HG02571 (cell line): ENCODE measurements around the gene MNAT1.

Experiments used
- ATAC-seq: cut with Tn5 transposase; IDR thresholded peaks from one replicate; pipeline ENCODE4 v1.9.1; 2021; ENCODE audit warnings: mild to moderate bottlenecking, moderate library complexity; ENCODE audit not compliant: unreplicated experiment

The MNAT1 gene

DNA sequence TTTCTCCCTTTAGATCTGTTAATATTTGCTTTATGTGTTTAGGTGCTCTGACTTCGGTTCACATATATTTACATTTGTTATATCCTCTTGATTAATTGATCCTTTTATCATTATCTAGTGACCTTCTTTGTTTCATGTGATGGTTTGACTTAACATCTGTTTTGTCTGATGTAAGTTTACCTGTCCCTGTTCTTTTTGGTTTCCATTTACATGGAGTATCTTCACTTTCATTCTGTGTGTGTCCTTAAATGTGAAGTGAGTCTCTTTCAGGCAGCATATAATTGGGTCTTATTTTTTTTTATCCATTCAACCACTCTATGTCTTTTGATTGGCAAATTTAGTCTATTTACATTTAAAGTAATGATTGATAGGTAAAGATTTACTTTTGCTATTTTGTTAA is 222.1 kb downstream of the MNAT1 start:
- no peak for ATAC-seq

DNA sequence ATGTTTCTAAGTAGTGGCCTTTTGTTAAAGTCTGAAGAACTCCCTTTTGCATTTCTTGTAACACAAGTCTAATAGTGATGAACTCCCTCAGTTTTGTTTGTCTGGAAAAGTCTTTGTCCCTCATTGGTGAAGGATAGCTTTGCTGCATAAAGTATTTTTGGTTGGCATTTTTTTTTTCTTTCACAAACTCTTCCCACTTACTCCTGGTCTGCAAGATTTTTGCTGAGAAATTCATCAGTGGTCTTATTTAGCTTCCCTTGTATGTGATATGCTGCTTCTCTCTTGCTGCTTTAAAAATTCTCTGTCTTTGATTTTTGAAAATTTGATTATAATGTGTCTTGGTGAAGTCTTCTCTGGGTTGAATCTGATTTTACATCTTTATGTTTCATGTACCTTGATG is 223.6 kb downstream of the MNAT1 start:
- ATAC-seq, result no peak

DNA sequence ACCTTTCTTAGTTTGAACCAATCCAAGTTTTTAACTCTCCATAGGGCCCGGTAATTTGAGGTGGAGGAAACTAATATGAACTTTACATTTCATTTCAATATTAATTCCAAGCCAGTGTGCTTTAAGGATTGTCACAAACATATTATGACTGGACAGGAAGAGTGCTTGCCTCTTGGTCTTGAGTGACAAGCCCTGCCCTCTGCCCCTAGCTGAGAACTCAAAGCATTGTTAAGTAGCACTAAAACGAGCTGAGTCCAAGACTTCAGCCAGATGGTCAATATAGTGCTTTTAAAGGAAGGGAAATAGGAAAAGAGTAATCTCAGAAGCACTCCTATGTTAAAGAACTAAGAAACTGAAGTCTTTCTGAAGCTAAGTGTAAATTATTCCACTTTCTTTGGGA is 229.2 kb downstream of the MNAT1 start:
- no peak for ATAC-seq

DNA sequence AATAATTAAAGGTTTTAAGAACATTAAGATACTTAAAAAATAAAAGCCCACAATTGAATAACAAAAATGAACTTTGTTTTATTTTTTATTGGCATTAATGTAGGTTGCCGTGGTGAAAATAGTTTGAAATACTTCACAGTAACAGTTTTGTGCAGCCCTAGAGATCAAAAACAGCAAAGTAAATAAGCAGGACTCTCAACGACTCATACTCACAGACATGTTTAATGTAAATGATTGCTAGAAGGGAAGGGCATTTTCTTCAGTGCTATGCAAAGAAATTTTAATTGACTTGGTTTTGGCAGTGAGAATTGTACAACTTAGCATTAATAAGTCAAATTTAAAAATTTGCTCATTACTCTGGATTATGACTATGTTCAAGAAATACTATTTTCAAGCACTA is 230.3 kb downstream of the MNAT1 start:
- ATAC-seq, result no peak

DNA sequence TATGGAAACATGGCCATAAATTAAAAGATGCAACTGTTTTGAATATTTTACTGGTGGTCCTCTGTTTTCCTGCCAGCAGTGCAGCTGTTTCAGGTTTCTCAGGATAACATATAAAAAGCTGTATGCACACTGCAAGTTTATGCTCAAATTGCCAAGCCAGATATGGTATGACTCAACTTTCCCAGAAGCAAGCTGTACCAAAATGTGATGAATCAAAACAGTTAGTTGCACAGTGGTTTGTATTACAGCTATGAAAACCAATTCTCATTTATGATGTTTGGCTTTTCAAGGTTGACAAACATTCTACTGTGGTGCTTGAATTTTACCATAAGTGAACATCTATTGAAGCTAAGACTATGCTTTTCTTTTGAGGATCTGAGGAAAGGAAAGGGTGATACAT is 230.8 kb downstream of the MNAT1 start:
- ATAC-seq, result no peak

DNA sequence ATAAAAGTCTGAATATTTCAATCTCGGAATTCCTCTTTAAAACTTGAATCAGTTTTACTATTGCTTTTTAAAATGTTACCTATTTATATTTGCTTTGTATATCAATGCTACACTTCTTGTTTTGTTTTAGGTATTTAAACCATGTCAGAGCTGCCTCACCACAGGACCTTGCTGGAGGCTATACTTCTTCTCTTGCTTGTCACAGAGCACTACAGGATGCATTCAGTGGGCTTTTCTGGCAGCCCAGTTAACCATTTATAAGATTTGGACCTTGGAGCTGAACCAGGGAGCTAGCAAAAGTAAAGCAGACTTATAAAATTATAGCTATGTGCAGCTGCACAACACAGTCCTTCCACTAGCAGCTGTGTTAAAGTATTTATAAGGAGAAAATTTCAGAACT is 233.5 kb downstream of the MNAT1 start:
- ATAC-seq, result no peak

DNA sequence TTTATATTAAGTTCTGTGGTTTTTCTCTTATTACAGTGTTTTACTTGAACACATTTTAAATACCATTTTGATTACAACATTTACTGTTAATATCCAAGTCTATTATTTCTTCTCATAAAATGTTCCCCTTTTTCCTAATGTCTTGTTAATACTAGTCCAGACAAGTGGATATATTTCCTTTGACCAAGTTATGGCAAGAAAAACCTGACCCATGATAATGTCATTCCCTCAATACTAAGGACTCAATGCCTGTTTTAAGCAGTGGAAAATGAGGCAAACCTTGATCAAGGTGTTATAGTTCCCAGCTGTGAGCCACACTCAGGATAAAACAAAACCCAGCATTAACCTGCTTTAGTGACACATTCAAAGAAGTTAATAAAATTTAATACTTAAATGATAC is 234.1 kb downstream of the MNAT1 start:
- no peak for ATAC-seq

DNA sequence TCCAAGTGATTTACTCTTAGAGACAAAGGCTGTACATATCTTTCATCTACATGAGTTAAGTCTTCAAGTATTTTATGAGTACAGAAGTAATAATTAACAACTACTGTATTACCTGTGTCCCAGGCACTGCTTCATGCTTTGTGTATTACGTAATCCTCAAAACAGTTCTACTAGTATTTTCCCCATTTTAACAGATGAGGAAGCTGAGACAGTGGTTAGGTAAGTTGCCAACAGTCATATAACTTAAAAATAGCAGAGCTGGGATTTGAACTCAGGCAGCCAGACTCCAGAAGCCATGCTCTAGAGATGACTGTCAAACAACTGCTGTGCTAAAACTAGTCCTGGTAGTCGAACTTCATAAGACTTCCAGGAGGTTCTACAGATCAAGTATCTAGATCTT is 235.6 kb downstream of the MNAT1 start:
- ATAC-seq, result no peak

DNA sequence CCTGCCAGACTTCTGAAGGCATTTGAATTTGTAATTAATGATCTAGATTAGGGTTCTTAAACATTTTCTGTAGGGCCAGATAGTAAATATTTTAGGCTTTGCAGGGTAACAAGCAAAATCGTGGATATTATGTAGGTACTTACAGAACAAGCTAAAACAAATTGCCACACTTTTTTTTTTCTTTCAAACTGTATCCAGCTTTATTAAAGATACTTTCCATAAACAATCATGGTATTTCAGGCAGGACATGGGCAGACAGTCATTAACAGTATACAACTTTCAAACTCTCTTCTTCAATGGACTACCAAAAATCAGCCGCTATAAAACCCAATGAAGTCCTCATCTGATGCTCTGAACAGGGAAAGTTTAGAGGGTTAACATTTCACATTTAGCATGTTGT is 236.7 kb downstream of the MNAT1 start:
- no peak for ATAC-seq

DNA sequence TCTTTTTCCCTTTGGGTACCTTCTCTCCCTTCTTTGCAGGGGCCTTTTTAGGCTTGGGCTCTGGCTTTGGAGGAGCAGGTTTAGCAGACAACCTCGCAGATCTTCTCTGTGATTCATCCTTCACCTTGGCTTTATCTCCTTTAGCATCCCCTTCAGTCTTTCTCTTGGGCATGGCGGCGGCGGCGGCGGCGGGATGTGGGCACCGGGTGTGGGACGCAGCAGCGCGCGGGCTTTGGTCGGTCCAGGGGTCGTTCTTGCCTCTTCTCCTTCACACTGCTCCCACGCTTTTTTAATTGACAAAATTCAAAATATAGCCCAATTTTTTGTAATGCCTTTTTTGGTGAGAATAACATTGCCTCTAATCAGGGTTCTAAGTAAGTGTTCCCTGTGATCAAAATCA is 237.7 kb downstream of the MNAT1 start:
- no peak for ATAC-seq

DNA sequence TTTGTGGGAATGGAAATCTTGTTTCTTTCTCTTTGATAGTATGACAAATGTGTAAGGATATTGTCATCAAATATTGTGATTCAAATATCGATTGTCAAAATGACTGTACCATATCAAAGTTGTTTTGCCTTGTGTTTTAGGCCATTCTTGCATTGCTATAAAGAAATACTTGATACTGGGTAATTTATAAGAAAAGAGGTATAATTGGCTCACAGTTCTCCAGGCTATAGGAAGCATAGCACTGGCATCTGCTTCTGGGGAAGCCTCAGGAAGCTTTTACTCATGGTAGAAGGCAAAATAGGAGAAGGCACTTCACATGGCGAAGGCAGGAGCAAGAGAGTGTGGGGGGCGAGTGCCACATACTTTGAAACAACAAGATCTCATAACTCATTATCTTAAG is 238.5 kb downstream of the MNAT1 start:
- no peak for ATAC-seq

DNA sequence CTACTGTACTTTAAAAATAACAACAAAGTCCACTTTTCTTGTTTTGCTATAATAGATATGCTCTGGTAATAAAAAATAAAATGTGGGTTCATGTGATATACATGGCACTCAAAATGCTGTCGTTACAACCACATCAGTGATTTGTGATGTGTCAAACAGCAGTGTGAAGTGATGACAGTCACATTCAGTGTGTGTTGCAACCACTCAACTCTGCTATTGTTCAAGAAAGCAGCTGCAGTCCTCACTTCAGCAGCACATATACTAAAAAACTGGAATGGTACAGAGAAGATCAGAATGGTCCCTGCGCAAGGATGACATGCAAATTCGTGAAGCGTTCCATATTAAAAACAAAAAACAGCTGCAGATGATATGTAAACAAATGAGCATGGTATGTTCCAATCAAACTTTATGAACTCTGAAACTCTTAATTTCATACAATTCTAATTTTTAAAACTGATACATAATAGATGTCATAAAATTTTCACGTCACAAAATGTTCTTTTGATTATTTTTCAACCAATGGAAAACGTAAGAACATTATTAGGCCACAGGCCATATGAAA is 239.6 kb downstream of the MNAT1 start:
- no peak for ATAC-seq

DNA sequence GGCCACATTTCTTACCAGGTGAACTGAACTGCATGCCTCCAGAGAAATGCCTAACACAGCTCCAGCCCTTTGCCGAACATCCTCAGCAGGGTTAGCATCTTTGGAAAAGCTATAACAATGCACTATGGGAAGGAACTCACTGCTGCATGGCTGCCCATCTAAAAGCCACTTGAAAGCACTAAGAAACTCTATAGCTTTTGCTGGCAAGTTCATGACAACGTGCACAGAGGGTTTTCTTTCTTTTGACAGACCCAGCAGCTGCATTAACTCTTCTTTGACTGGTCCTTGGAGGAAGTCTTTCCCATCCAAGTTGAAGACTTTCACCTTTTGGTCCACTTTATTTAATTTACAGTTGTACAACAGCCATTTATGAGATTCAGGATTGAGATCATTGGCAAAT is 241.0 kb downstream of the MNAT1 start:
- no peak for ATAC-seq

DNA sequence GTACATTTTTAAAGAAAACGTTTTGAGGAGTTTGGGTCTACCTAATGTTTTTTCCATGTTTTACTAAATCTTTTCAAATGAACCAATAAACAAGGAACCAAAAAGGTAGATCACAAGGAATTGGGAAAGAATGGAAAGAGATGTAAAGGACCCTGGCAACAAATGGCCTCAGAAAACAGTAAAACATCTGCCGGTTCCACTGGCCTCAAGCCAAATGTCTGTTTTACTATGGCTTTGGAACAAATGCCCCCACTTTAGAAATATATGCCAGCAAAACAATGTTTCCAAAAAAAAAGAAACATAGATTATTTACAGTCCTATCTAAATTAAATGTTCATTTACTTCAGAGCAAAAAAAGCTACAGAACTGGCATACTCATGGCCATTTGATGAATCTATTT is 243.3 kb downstream of the MNAT1 start:
- ATAC-seq, result no peak

DNA sequence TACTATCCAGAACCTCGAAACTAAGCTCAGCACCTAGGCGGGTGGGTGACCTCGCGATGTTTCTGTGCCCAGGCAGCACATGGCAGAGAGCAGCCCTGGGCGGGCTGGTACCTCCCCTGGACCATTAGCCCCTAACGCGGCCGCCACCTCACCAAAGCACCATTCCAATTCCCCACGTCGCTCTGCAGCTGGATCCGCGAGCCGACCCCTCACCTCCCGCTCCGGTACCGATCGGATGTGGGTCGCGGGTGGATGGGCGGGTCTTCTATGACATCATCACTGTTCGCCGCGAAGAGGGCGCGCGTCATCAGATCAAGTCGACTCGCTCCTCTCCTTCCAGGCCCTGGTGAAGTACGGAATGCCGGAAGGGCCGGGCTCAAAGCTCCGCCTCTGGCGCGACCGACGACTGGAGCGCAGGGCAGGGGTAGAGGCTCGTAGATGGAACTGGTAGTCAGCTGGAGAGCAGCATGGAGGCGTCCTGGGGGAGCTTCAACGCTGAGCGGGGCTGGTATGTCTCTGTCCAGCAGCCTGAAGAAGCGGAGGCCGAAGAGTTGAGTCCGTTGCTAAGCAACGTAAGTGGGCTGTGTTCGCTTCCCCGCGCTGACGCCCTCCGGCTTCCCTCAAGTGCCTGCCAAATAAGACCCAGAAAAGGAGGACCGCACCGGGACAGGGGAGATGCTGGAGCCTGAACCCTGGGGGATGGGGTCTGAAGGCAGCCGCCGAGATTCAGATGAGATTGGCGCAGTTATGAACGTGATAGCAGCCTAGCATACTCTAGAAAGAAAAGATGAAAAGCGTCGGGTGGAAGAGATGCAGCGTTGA is 246.5 kb downstream of the MNAT1 start, which contains the start of the genes SLC38A6 and TRMT5:
SLC38A6 (plus strand) TSS at position 435 of the 822 bp plus-strand sequence; CDS start at position 468, 33 bp downstream.
TRMT5 (minus strand) TSS at position 269 of the 822 bp plus-strand sequence; CDS start at position 163, 106 bp downstream.
- peak; percentile 84 for ATAC-seq

DNA sequence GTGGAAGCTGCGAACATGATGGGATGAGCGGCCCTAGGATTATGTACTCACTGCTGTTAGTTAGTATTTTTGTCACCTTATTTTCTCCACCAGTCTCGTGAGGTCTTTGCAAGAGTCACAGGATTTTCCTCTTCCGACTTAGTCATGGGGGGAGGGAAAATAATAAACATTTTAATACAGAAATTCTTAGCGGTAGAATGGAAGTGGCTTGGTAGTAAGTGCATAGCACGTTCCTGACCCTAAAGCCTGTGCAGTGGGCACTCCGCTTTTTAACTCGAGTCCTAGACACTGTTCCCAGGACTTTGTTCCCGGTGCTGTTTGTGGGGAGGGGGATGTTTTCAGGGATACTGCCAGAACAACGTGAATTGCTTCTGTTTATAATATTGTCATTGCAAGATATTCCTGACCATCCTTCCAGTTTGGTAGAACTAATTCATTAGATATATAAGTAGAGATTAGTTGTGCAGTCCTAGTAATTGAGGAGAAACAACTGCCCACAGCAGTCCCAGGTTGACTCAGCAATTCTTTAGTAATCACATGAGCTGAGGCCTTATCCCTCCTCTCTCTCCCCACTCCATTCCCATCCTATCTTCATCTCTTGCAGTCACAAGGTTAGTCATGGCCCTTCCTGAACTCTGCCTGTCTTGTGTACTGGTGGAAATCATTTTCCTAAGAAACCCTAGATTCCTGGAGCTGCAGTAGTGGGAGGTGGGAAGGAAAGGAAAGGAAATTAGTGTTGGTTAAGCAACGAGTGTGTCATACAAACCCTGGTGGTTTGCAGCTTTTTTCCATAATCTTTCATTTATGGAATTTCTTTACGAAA is 247.3 kb downstream of the MNAT1 start:
- ATAC-seq, result no peak

DNA sequence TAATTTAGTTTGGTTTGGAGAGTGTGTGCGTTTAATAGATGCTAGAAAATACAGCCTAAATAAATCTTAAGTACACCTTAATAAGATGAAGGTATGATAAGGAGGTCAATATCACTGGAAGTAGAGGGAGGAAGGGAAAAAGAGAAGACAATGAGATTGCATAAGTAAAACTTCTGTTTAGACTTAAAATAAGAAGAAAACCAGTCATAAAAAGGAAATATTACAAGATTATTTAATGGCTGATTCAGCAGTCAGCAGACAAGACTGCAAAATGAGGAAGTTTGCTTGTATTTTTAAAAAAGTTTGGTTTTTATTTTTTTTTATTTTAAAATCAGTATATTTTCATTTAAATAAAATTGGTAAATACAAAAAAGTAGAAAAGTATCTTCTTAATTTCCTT is 249.6 kb downstream of the MNAT1 start:
- no peak for ATAC-seq

DNA sequence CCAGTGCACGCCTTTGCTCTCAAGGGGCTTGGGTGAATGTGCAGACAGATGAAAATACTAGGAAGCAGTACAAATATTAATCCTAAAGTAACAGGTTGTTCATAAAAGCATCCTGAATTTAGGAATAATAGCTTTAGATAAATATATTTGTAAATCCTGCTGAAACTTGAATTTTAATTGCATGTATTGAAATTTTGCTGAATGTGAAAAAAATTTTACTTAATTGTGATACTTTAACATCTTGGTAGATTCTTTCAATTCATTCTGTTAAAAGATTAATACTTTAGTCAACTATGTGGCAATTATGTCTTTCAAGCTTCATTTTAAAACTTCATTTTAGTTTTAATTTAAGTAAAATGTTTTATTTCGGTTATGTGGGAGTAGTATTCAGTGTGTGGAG is 251.9 kb downstream of the MNAT1 start:
- no peak for ATAC-seq

DNA sequence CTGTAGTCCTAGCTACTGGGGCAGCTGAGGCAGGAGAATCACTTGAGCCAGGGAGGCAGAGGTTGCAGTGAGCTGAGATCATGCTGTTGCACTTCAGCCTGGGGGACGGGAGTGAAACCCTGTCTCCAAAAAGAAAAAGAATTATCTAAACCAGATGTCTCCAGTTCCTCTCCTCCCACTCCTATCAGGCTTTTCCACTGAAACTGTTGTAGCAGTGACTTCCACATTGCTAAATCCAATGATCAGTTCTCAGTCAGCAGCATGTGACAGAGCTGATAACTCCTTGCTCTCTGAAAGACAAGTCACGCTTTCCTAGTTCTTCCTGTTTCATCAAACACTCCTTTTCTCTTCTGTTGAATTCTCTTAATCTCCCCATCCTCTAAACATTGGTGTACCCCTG is 255.0 kb downstream of the MNAT1 start:
- no peak for ATAC-seq

DNA sequence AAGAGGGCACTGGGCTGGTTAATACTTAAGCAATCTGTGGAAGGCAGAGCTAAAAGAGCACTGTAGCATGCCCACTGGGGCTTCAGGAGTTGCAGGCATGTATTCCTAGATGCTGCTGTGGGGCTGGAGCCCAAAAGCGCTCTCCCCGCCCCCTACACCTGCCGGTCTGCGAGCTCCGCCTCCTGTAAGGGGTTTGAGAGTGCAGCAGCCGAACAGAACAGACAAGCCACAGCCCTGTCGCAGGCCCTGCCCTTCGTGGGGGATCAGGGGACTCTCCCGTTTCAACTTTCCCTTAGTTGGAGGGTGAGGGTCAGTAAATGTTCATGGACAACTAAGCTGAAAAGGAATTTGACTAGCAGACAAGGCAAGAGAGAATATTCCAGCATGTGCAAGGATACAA is 264.1 kb downstream of the MNAT1 start:
- no peak for ATAC-seq

DNA sequence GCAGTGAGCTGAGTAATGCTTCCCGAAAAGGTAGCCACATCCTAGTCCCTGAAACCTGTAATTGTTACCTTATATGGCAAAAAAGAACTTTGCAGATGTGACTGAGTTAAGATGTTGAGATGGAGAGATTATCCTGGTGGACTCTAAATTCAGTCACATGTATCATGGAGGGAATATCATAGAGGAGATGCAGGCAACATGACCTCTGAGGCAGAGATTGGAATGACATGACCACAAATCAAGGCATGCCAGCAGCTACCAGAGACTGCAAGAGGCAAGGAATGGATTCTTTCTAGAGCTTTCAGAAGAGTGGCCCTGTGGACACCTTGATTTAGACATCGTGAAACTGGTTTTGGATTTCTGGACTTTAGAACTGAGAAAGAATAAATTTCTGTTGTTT is 265.0 kb downstream of the MNAT1 start:
- ATAC-seq, result no peak

DNA sequence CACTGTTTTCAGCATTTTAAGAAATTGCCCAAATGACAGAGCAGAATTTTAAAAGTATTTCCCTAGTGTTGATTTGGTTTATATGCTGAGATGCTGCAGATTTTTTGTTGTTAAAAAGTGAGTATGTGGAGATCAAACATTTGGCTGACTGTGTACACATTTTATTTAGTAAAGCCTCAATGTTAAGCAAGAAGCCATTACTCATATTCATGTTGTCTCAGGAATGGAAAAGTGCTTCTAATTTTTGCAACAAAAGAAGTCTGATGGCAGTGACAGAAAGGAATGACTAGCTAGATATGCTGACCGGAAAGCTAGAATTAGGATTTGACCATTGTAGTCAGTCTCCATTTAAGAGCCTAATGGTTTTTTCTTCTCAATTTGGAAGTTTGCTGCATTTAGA is 269.0 kb downstream of the MNAT1 start:
- no peak for ATAC-seq
